ENCODE data around the gene REV3L. TPM values are rescaled to one million over a fixed set of nuclear protein-coding genes. Genes with fewer than 3 reads are reported as not detected.

Gene REV3L
- total and polyA plus RNA-seq, 9 of the 15 experiments (the other 6 are each of a cell fraction or from before 2014, with no cell fraction given): 5.5 to 24.4 (median 14.4) TPM

DNA sequence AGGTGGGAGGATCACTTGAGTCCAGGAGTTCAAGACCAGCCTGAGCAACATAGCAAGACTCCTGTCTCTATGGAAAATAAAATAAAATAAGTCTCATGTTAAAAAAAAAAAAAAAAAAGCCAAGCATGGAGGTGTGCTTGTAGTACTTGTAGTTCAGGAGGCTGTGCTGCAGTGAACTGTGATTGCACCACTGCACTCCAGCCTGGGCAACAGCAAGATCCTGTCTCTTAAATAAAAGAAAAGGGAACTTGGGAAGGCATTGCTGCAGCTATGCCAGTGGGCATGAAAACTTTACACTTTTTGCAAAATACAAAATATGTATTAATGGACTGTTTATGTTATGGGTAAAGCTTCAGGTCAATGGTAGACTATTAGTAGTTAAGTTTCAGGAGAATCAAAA, 37.5 kb upstream of the REV3L start:
- DNase-seq (ENCODE audit: extremely low read depth in 1 of 4, low spot score in 3 of 4): no peak
- POLR2A ChIA-PET: no interaction called here
- Histone ChIP-seq H3K4me3 (no peak overlapping the region), H3K4me2 (ENCODE audit: insufficient read depth, low read length) (no peak overlapping the region), H3K4me1 (replicated peaks in 1 of 2; ENCODE audit: control insufficient read depth in 2 of 2, insufficient read depth in 2 of 2, low read length in 2 of 2) (peaks cover 0 to 3% of the 10 kb centered on the region in 2 experiments; a peak in 2 of 5 replicates), H3K9me3 (replicated peaks; ENCODE audit: control insufficient read depth, insufficient read depth, low read depth, low read length) (no peaks in the 10 kb centered on the region), H3K79me2 (ENCODE audit: control insufficient read depth, insufficient read depth, low read length) (no peaks in the 10 kb centered on the region), H3K36me3 (ENCODE audit: control insufficient read depth, insufficient read depth, low read length) (no peaks in the 10 kb centered on the region), H3K27me3 (ENCODE audit: control insufficient read depth in 2 of 2, insufficient read depth in 2 of 2, low read length in 2 of 2) (no peaks in the 10 kb centered on the region), H3K27ac (ENCODE audit: extremely low read depth, low read depth, low read length) (no peak overlapping the region), H4K20me1 (replicated peaks; ENCODE audit: control insufficient read depth, insufficient read depth, low read length) (no peaks in the 10 kb centered on the region), H3K9ac (ENCODE audit: insufficient read depth in 1 of 2, low read depth in 2 of 2, low read length in 2 of 2) (no peak overlapping the region), H2AFZ (ENCODE audit: low read depth, low read length) (no peak overlapping the region), H3K9me1 (ENCODE audit: control insufficient read depth, insufficient read depth, low read length) (no peaks in the 10 kb centered on the region)
- CTCF ChIA-PET (ENCODE audit: low intra/inter-chr PET ratio): no interaction called here
- intact Hi-C loops (cut with micrococcal nuclease): no loop called here
- no peak for FAIRE-seq
- in situ Hi-C loops (cut with MboI): no loop called here
- no TSS peak for BruUV-seq (replicated peaks)
- no peak for ATAC-seq
- no peak for TF ChIP-seq ZNF408 (CRISPR knock-in tag; IDR thresholded peaks at IDR 0.05; ENCODE audit: low read depth)
- no peak for TF ChIP-seq ZFX (CRISPR knock-in tag; IDR thresholded peaks at IDR 0.05)
- no peak for TF ChIP-seq HSF4 (CRISPR knock-in tag; IDR thresholded peaks at IDR 0.05; ENCODE audit: borderline replicate concordance)
- no peak for TF ChIP-seq NR1H2 (CRISPR knock-in tag; IDR thresholded peaks at IDR 0.05)
- no peak for TF ChIP-seq ZNF445 (CRISPR knock-in tag; IDR thresholded peaks at IDR 0.05; ENCODE audit: low read depth)
- TF ChIP-seq BRCA1 (IDR thresholded peaks at IDR 0.05): no peak
- TF ChIP-seq BRCA1 (CRISPR knock-in tag; IDR thresholded peaks at IDR 0.05): no peak
- no peak for TF ChIP-seq NFYB (IDR thresholded peaks at IDR 0.05; ENCODE audit: extremely low read depth, insufficient read length)
- TF ChIP-seq NFIC (IDR thresholded peaks at IDR 0.05): no peak
- TF ChIP-seq ZNF766 (CRISPR knock-in tag; conservative IDR thresholded peaks at IDR 0.05): no peak
- TF ChIP-seq, protein P1, sequence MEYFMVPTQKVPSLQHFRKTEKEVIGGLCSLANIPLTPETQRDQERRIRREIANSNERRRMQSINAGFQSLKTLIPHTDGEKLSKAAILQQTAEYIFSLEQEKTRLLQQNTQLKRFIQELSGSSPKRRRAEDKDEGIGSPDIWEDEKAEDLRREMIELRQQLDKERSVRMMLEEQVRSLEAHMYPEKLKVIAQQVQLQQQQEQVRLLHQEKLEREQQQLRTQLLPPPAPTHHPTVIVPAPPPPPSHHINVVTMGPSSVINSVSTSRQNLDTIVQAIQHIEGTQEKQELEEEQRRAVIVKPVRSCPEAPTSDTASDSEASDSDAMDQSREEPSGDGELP (CRISPR knock-in tag; IDR thresholded peaks at IDR 0.05; ENCODE audit: borderline replicate concordance): no peak
- TF ChIP-seq, protein P2, sequence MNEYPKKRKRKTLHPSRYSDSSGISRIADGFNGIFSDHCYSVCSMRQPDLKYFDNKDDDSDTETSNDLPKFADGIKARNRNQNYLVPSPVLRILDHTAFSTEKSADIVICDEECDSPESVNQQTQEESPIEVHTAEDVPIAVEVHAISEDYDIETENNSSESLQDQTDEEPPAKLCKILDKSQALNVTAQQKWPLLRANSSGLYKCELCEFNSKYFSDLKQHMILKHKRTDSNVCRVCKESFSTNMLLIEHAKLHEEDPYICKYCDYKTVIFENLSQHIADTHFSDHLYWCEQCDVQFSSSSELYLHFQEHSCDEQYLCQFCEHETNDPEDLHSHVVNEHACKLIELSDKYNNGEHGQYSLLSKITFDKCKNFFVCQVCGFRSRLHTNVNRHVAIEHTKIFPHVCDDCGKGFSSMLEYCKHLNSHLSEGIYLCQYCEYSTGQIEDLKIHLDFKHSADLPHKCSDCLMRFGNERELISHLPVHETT (CRISPR knock-in tag; conservative IDR thresholded peaks at IDR 0.05 in 1 of 2, IDR thresholded peaks at IDR 0.05 in 1 of 2): no peak
- no peak for TF ChIP-seq ZNF197 (CRISPR knock-in tag; IDR thresholded peaks at IDR 0.05; ENCODE audit: low read depth)
- TF ChIP-seq, protein P3, sequence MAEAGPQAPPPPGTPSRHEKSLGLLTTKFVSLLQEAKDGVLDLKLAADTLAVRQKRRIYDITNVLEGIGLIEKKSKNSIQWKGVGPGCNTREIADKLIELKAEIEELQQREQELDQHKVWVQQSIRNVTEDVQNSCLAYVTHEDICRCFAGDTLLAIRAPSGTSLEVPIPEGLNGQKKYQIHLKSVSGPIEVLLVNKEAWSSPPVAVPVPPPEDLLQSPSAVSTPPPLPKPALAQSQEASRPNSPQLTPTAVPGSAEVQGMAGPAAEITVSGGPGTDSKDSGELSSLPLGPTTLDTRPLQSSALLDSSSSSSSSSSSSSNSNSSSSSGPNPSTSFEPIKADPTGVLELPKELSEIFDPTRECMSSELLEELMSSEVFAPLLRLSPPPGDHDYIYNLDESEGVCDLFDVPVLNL (CRISPR knock-in tag; IDR thresholded peaks at IDR 0.05; ENCODE audit: low read depth): no peak
- TF ChIP-seq, protein P4, sequence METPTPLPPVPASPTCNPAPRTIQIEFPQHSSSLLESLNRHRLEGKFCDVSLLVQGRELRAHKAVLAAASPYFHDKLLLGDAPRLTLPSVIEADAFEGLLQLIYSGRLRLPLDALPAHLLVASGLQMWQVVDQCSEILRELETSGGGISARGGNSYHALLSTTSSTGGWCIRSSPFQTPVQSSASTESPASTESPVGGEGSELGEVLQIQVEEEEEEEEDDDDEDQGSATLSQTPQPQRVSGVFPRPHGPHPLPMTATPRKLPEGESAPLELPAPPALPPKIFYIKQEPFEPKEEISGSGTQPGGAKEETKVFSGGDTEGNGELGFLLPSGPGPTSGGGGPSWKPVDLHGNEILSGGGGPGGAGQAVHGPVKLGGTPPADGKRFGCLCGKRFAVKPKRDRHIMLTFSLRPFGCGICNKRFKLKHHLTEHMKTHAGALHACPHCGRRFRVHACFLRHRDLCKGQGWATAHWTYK (CRISPR knock-in tag; IDR thresholded peaks at IDR 0.05): no peak
- no peak for TF ChIP-seq ZNF583 (CRISPR knock-in tag; IDR thresholded peaks at IDR 0.05)
